GM19025 (cell line): ENCODE measurements around the gene ALKBH5.
A peak's percentile ranks its signal among the peaks of the same experiment; 100 is the strongest.

Experiments
- ATAC-seq: cut with Tn5 transposase; IDR thresholded peaks from one replicate; pipeline ENCODE4 v1.9.1; 2021; ENCODE audit warnings: mild to moderate bottlenecking, low read depth, moderate library complexity; ENCODE audit not compliant: unreplicated experiment

ALKBH5 gene

GRCh38 chr17:18183334-18184142 lies at the start of gene ALKBH5:
TSS of gene ALKBH5 (plus strand) at chr17:18183828. CDS start at chr17:18184244, 416 bp downstream.
- ATAC-seq: peak; percentile 69

- no peak for ATAC-seq
These were observed 47.3 kb upstream of the ALKBH5 start for GRCh38 chr17:18136357-18136756.

- ATAC-seq: no peak
These were observed 45.4 kb upstream of the ALKBH5 start for GRCh38 chr17:18138065-18138749.

- no peak for ATAC-seq
These were observed 44.5 kb upstream of the ALKBH5 start for GRCh38 chr17:18139092-18139491.

GRCh38 chr17:18139498-18139897 lies 44.1 kb upstream of the ALKBH5 start:
- no peak for ATAC-seq

- ATAC-seq: no peak
These were observed 43.7 kb upstream of the ALKBH5 start for GRCh38 chr17:18139949-18140348.

GRCh38 chr17:18140648-18141047 lies 43.0 kb upstream of the ALKBH5 start:
- ATAC-seq: no peak

GRCh38 chr17:18141210-18141803 lies 42.3 kb upstream of the ALKBH5 start:
- no peak for ATAC-seq

- no peak for ATAC-seq
These were observed 41.2 kb upstream of the ALKBH5 start for GRCh38 chr17:18142417-18142816.

GRCh38 chr17:18143044-18143936 lies 40.3 kb upstream of the ALKBH5 start:
- ATAC-seq: no peak

GRCh38 chr17:18144261-18144660 lies 39.4 kb upstream of the ALKBH5 start:
- ATAC-seq: no peak

- ATAC-seq: no peak
These were observed 38.8 kb upstream of the ALKBH5 start for GRCh38 chr17:18144855-18145254.

- ATAC-seq: no peak
These were observed 37.8 kb upstream of the ALKBH5 start for GRCh38 chr17:18145811-18146210.

- ATAC-seq: no peak
These were observed 37.4 kb upstream of the ALKBH5 start for GRCh38 chr17:18146259-18146658.

- ATAC-seq: no peak
These were observed 36.6 kb upstream of the ALKBH5 start for GRCh38 chr17:18146980-18147379.

GRCh38 chr17:18148586-18148985 lies 35.0 kb upstream of the ALKBH5 start:
- no peak for ATAC-seq

GRCh38 chr17:18151290-18151689 lies 32.3 kb upstream of the ALKBH5 start:
- no peak for ATAC-seq

- ATAC-seq: no peak
These were observed 28.4 kb upstream of the ALKBH5 start for GRCh38 chr17:18155179-18155578.

- no peak for ATAC-seq
These were observed 27.3 kb upstream of the ALKBH5 start for GRCh38 chr17:18156171-18156975.

- no peak for ATAC-seq
These were observed 26.7 kb upstream of the ALKBH5 start for GRCh38 chr17:18156976-18157280.
